ENCODE data around the gene TRIM7.
"Not testable (repeated sequence)": the region's sequence is repeated elsewhere in the genome, so short reads cannot be mapped to it uniquely, and the experiment has no call there.

Gene TRIM7

DNA sequence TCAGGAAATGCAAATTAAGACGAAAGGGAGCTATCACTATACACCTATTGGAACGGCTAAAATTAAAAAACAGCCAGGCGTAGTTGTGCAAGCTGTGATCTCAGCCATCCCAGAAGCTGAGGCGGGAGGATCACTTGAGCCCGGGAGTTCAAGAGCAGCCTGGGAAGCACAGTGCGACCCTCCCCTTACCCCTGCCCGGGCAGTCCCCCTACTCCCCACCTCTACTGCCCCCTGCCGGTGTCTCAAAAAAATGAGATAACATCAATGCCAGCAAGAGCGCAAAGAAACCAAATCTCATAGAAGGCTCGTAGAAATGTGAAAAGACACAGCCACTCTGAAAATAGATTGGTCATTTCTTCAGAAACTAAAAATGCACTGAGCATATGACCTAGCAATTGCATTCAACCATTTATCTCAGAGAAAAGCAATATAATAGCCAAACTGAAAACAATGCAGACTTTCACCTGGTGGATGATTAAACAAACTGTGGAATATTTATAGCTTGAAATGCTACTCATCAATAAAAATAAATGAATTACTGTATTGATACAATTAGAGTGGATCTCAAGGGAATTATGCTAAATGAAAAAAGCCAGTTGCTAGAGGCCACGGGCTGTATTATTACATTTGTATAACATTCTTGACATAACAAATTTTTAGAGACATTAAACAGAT is 37.0 kb downstream of the TRIM7 start:
- Mint-ChIP-seq H3K9me3 (peaks cover 9% of the 10 kb centered on the region), H3K27me3 (peaks cover 70% of the 10 kb centered on the region), H3K4me1 (peaks cover 76% of the 10 kb centered on the region), H3K27ac (no peak overlapping the region), H3K36me3 (ENCODE audit: low read depth) (no peaks in the 10 kb centered on the region), H3K4me3 (no peak overlapping the region)
- ATAC-seq = no peak
- DNase-seq = peak; percentile 67

DNA sequence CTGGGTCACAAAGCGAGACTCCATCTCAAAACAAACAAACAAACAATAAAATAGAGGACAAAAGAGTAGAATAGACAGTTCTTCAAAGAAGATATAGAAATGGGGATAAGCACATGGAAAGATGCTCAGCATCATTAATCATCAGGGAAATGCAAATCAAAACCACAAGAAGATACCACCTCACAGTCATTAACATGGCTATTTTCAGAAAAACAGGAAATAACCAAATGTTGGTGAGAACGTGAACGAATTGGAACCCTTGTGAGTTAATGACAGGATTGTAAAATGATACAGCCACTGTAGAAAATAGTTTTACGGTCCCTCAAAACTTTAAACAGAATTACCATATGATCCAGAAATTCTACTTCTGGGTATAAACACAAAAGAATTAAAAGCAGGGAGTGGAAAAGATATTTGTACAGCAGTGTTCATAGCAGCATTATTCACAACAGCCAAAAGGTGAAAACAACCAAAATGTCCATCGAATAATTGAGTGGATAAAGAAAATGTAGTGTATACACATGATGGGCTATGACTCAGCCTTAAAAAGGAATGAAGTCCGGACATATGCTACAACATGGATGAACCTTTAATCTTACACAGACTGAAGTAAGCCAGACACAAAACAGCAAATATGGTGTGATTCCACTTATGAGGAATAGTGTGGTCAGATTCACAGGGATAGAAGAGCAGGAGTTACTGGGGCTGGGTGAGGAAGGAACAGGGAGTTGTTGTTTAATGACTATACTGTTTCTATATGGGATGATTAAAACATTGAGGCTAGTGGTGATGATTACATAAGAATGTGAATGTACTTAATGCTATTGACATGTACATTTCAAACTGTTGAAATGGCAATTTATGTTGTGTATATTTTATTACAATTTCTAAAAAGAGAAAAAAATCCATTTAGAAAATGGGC is 37.9 kb downstream of the TRIM7 start:
- H3K4me3 Mint-ChIP-seq = no peak overlapping the region
- peak overlapping the region; percentile 19 for H3K27ac Mint-ChIP-seq
- peaks cover 64% of the 10 kb centered on the region for H3K27me3 Mint-ChIP-seq
- peaks cover 72% of the 10 kb centered on the region for H3K4me1 Mint-ChIP-seq
- DNase-seq (no peak), ATAC-seq (no peak)
- peaks cover 9% of the 10 kb centered on the region for H3K9me3 Mint-ChIP-seq
- no peaks in the 10 kb centered on the region for H3K36me3 Mint-ChIP-seq (ENCODE audit: low read depth)

DNA sequence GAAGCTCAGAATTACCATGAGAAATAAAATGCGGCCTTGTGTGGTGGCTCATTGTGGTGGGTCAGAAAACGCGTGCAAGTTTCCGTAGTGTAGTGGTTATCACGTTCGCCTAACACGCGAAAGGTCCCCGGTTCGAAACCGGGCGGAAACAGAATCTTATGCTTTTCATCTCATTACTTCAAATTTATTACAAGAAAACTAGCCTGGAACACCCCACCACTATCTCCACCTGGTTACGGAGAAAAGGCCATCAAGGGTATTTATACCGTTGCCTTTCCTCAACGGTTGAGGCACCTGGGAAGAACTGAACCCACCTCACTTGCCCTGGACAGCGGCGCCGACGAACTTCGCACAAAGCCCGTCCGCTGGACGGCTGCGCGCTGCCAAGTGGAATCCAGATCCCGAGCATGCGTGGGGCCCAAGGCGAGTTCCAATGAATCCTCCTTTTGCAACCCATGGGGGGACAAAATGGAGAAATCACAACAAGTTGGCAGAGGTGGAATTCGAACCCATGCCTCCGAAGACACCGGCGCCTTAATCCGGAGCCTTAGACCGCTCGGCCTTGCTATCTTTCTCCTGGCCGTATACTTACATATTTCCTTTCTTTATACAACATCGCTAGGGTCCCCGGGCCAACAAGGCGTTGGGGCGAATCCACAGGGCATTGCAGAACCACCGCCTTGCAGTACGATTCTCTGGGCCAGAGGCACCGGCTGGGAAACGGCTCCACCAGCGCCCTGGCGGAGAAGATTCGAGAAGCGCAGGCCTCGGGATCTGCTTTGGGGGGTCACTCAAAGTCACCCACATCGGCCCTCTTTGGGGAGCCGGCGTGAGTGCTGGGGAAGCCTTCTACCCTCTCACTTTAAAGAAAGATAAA is 40.7 kb downstream of the TRIM7 start:
- peak; percentile 9 for ATAC-seq
- H3K4me1 Mint-ChIP-seq = peaks cover 73% of the 10 kb centered on the region
- H3K36me3 Mint-ChIP-seq (ENCODE audit: low read depth) = no peaks in the 10 kb centered on the region
- H3K27me3 Mint-ChIP-seq = peaks cover 42% of the 10 kb centered on the region
- H3K9me3 Mint-ChIP-seq = peaks cover 9% of the 10 kb centered on the region
- H3K4me3 Mint-ChIP-seq = peak overlapping the region; percentile 76
- peak overlapping the region; percentile 91 for H3K27ac Mint-ChIP-seq
- peak; percentile 59 for DNase-seq

DNA sequence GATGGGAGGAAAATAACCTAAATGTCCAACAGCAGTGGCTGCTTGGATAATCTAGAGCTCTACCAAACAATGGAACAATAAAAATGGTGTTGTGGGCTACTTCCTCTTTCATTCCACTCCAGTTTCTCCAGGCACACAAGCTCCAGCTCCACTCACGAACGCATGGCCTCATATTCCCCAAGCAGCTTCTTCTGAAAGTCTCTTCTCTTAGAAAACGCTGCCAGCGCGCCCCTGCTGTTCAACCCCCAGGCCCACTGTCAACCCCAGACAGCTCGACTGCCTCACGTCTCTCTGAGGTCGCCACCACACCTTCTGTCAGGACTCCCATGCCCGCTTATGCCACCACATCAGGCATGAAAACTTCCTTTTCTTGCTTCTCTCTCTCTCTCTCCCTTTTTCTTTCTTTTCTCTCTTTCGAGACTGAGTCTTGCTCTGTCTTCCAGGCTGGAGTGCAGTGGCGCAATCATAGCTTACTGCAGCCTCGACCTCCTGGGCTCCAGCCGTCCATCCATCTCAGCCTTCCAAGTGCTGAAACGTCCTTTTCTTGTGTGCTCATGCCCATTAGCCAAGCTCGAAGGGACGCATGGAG is 41.4 kb downstream of the TRIM7 start:
- DNase-seq = no peak
- Mint-ChIP-seq H3K27ac (peak overlapping the region; percentile 91), H3K4me1 (peaks cover 68% of the 10 kb centered on the region), H3K4me3 (peak overlapping the region; percentile 76), H3K9me3 (peaks cover 9% of the 10 kb centered on the region), H3K36me3 (ENCODE audit: low read depth) (no peaks in the 10 kb centered on the region), H3K27me3 (peaks cover 36% of the 10 kb centered on the region)
- no peak for ATAC-seq

DNA sequence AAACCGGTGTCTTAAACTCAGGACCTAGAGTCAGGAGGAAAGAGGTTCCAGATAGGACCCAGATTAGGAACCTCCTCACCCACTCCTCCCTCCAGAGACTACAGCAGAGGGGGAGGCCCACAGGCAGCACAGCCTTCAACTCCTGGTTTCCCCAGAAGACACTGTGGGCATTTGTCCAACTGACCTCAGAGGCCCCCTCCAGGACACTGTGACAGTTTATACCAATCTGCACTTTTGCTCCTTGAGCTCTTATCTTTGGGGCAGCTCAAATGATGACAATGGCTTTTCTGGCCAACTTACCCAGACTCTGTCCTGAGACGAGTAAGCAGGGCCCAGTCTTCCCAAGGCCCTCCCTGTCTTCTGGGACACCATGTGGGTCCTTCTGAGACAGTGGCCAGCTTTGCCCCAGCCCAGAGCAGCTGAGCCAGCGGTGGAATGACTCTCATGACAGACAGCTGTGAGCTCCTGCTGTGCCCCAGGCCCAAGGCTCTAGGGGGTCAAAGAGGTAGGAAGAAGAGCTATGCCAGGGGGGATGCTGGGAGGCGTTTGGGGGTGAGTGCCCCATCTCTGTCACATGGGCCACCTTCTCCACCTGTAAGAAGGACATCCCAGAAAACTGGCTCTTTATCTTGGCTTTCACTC is 43.3 kb downstream of the TRIM7 start:
- peak overlapping the region; percentile 92 for H3K27ac Mint-ChIP-seq
- H3K36me3 Mint-ChIP-seq (ENCODE audit: low read depth) = no peaks in the 10 kb centered on the region
- no peak for DNase-seq
- no peak for ATAC-seq
- H3K4me1 Mint-ChIP-seq = peaks cover 52% of the 10 kb centered on the region
- peaks cover 9% of the 10 kb centered on the region for H3K9me3 Mint-ChIP-seq
- peaks cover 23% of the 10 kb centered on the region for H3K27me3 Mint-ChIP-seq
- peak overlapping the region; percentile 75 for H3K4me3 Mint-ChIP-seq

DNA sequence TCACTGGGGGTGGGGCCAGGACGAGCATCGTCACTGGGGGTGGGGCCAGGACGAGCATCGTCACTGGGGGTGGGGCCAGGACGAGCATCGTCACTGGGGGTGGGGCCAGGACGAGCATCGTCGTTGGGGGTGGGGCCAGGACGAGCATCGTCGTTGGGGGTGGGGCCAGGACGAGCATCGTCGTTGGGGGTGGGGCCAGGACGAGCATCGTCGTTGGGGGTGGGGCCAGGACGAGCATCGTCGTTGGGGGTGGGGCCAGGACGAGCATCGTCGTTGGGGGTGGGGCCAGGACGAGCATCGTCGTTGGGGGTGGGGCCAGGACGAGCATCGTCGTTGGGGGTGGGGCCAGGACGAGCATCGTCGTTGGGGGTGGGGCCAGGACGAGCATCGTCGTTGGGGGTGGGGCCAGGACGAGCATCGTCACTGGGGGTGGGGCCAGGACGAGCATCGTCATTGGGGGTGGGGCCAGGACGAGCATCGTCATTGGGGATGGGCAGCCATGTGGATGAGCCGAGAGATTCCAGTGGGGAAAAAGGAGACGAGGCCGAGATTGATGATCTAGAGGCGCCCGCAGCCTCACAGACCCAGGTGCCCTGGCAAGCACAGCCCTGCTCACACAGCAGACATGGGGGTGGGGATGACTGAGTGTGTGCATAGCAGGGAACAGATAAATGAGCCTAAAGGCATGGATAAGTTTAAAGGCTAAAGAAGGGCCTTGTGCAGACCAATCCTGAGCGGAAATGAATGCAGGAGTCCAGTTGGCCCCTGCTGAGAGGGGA is 44.1 kb downstream of the TRIM7 start:
- peak overlapping the region; percentile 92 for H3K27ac Mint-ChIP-seq
- peaks cover 45% of the 10 kb centered on the region for H3K4me1 Mint-ChIP-seq
- ATAC-seq (peak; percentile 13), DNase-seq (peak; percentile 42)
- peaks cover 16% of the 10 kb centered on the region for H3K27me3 Mint-ChIP-seq
- H3K4me3 Mint-ChIP-seq = peak overlapping the region; percentile 75
- H3K36me3 Mint-ChIP-seq (ENCODE audit: low read depth); H3K9me3 Mint-ChIP-seq: not testable (repeated sequence)

DNA sequence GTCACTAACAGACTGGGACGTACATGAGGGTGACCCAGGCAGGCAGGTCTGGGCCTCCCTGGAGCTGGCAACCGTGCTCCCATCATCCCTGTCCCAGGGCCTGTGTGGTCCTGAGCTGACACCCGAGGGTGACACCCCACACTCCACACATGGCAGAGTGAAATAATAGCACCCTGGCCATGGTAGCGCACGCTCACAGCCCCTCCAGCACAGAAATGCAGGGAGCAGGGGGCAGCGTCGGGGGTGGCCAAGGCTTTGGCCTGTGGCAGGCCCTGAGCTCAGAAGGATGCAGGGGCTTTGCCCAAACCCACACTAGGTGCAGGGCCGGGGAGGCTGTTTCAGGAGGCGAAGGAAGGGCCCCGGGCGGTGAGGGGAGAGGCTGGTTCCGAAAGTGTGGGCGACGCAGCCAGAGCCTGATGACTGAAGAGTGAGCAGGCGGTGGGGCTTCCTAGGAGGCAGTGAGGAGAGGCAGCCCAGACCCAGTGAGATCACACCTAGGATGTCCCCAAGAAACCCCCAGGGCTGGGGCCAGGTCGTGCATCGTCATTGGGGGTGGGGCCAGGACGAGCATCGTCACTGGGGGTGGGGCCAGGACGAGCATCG is 44.7 kb downstream of the TRIM7 start:
- peak overlapping the region; percentile 54 for H3K4me3 Mint-ChIP-seq

DNA sequence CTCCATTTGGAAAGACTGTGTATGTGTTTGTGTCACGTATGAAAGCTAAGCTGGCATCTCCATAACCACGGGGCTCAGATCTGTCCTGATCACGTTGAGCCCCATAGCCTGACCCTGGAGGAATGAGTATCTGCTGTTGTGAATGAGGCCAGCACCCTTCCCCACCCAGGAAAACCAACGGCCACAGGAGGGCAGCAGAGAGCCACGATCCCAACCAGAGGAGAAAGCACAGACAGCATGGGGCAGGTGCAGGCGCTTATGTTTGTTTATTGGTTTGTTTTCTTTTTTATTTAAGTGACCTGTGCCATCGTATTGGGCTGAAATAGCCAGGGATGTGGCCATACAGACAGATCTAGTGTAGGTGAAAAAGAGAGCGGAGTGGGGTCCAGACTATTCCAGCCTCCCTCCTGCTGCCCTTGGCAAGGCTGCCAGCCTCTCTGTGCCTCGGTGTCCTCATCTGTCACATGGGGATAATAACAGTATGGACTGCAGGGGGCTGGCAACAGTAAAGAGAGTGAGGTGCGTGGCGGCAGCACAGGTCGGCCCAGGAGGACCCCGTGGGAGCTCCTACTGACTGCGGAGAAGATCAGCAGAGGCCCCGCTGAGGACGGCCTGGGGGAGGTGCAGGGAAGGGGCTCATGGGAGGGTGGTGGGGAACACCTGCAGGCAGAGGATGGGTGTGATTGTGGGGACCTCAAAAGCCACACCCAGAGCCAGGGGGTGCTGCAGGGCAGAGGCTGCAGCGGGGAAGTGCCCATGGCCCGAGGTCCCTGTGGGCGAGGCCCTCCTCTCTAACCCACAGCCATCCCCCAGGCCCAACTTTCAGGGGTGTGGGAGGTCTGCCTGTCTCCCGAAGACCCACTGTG is 45.5 kb downstream of the TRIM7 start:
- Mint-ChIP-seq H3K36me3 (ENCODE audit: low read depth) (no peaks in the 10 kb centered on the region), H3K27ac (peak overlapping the region; percentile 82), H3K9me3 (peaks cover 5% of the 10 kb centered on the region), H3K4me3 (peak overlapping the region; percentile 9), H3K27me3 (peaks cover 10% of the 10 kb centered on the region), H3K4me1 (peaks cover 38% of the 10 kb centered on the region)
- peak; percentile 95 for DNase-seq
- ATAC-seq = peak; percentile 74

More for the DNA sequence above, 44.7 kb downstream of the TRIM7 start:
- ATAC-seq = peak; percentile 90
- Mint-ChIP-seq H3K27ac (peak overlapping the region; percentile 77), H3K36me3 (ENCODE audit: low read depth) (no peaks in the 10 kb centered on the region), H3K27me3 (peaks cover 11% of the 10 kb centered on the region), H3K9me3 (peaks cover 5% of the 10 kb centered on the region), H3K4me1 (peaks cover 40% of the 10 kb centered on the region)
- peak; percentile 78 for DNase-seq

DNA sequence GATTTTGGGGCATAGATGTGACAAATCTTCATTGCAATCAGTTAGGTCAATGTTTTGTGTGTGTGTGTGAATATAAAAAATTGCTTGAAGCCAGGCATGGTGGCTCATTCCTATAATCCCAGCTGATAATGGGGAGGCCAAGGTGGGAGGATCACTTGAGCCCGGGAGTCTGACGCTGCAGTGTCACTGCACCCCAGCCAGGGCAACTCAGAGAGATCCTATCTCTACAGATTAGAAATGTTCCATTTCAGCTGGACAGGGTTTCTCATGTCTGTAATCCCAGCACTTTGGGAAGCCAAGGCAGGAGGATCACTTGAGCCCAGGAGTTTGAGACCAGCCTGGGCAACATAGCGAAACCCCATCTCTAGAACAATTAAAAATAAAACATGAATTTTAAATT is 46.1 kb downstream of the TRIM7 start:
- H3K36me3 Mint-ChIP-seq (ENCODE audit: low read depth) = no peaks in the 10 kb centered on the region

DNA sequence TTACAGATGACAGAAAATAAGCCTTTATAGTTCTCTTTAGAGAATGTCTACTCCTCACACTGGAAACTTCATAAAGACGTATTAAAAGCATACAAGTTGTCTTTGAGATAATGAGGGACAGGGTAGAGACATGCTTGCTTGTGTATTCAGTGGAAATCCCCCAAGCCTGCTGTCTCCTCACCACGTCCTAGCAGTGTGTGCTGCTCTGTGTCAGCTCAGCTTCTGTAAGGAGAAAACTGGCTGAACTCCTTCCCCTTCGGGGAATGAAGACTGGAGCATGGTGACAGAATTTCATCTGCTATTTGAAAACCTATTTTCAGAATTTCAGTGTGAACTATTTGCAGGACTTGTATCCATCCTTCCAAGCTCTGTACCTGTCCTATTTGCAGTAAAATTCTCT is 48.2 kb downstream of the TRIM7 start:
- ATAC-seq (no peak), DNase-seq (no peak)
- Mint-ChIP-seq H3K4me1 (peaks cover 24% of the 10 kb centered on the region), H3K4me3 (no peak overlapping the region), H3K36me3 (ENCODE audit: low read depth) (no peaks in the 10 kb centered on the region), H3K27ac (no peak overlapping the region), H3K9me3 (no peaks in the 10 kb centered on the region), H3K27me3 (no peaks in the 10 kb centered on the region)

More for the DNA sequence above, 46.1 kb downstream of the TRIM7 start:
- Mint-ChIP-seq H3K27me3 (peaks cover 9% of the 10 kb centered on the region), H3K4me3 (no peak overlapping the region), H3K4me1 (peaks cover 38% of the 10 kb centered on the region), H3K9me3 (peaks cover 4% of the 10 kb centered on the region), H3K27ac (no peak overlapping the region)
- no peak for DNase-seq
- ATAC-seq = no peak

DNA sequence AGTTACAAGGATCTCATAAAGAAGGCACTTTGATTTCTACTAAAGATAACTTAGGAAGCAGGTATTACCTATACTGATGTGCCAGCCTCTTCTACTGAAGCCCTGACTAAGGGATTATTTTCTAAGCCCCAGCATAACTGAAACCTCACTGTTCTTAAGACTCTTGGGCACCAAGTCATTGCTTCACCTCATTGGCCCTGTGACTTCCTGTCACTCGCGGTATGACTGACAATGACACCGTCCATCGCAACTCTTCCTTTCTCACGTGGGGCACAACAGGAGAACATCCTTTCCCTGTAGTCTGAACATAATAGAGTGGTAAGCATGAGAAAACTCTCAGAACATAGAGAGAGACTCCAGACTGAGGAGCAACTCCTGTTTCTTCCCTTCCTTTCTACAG is 51.2 kb downstream of the TRIM7 start:
- DNase-seq (no peak), ATAC-seq (peak; percentile 49)
- Mint-ChIP-seq H3K4me3 (no peak overlapping the region), H3K9me3 (no peaks in the 10 kb centered on the region), H3K27ac (peak overlapping the region; percentile 17), H3K36me3 (ENCODE audit: low read depth) (no peaks in the 10 kb centered on the region), H3K4me1 (peaks cover 5% of the 10 kb centered on the region), H3K27me3 (peaks cover 10% of the 10 kb centered on the region)

DNA sequence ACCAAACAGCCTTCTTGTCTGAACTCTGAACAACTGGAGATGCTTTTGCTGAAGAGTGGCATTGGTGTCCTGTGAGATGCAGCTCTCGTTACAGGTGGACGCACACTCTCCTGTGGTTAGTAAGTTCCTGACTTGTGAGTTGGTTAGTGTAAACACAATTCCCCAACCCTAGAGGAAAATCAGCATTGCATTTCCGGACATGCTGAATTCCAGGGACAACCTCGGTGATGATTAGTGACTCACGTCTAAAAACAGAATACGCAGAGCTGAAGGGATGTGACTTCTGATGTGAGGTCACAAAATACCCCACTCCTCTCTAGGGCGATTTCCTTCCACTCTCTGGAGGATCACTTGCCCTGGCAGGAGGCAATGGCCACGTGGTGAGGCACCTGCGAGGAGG is 52.6 kb downstream of the TRIM7 start:
- no peaks in the 10 kb centered on the region for H3K36me3 Mint-ChIP-seq (ENCODE audit: low read depth)
- no peak overlapping the region for H3K4me3 Mint-ChIP-seq
- peaks cover 20% of the 10 kb centered on the region for H3K27me3 Mint-ChIP-seq
- H3K27ac Mint-ChIP-seq = no peak overlapping the region
- DNase-seq (no peak), ATAC-seq (no peak)
- peaks cover 5% of the 10 kb centered on the region for H3K4me1 Mint-ChIP-seq
- H3K9me3 Mint-ChIP-seq = no peaks in the 10 kb centered on the region
